DND-41 (cell line): ENCODE results near the gene ZNF689.
"Not testable (repeated sequence)": the region's sequence is repeated elsewhere in the genome, so short reads cannot be mapped to it uniquely, and the experiment has no call there.

Experiments used
- ATAC-seq: fragments of 200-7000 bp; cut with Tn5 transposase; 3 replicates; pipeline ENCODE4 v1.9.1; 2021; ENCODE audit warnings: low read depth; ENCODE audit not compliant: insufficient read depth
- DNase-seq: peaks from one replicate; pipeline ENCODE4 v3.0.0-alpha.2; 2020
- H2AFZ ChIP-seq: 2 replicates; pipeline ENCODE4 v1.6.0; 2012; ENCODE audit warnings: low read depth, low read length
- H3K27ac ChIP-seq: 2 replicates; pipeline ENCODE4 v1.5.1; 2012; ENCODE audit warnings: low read length, inconsistent platforms
- H3K27me3 ChIP-seq: fragments of 200-600 bp; sonication (generic); 2 replicates; pipeline ENCODE4 v1.6.0; 2012; ENCODE audit warnings: low read length, mild to moderate bottlenecking, inconsistent platforms; ENCODE audit not compliant: insufficient read depth, poor library complexity
- H3K36me3 ChIP-seq: 2 replicates; pipeline ENCODE4 v1.5.1; 2012; ENCODE audit warnings: low read length, inconsistent platforms; ENCODE audit not compliant: insufficient read depth
- H3K4me1 ChIP-seq: 2 replicates; pipeline ENCODE4 v1.5.1; 2012; ENCODE audit warnings: mild to moderate bottlenecking, low read length; ENCODE audit not compliant: insufficient read depth
- H3K4me2 ChIP-seq: 2 replicates; pipeline ENCODE4 v1.6.0; 2012; ENCODE audit warnings: mild to moderate bottlenecking, moderate library complexity, low read length, inconsistent platforms; ENCODE audit not compliant: insufficient read depth
- H3K4me3 ChIP-seq, 2 experiments: fragments of 200-600 bp in 1 of 2; shearing (Covaris generic) in 1 of 2; 2 replicates each; pipeline ENCODE4 v1.5.1; 2012 to 2016; ENCODE audit warnings: inconsistent platforms in 2 of 2, low read length in 2 of 2, mild to moderate bottlenecking in 2 of 2, low read depth in 1 of 2, moderate library complexity in 1 of 2
- H3K79me2 ChIP-seq: 2 replicates; pipeline ENCODE4 v1.6.0; 2012; ENCODE audit warnings: low read length, inconsistent platforms; ENCODE audit not compliant: insufficient read depth
- H3K9ac ChIP-seq: 2 replicates; pipeline ENCODE4 v1.6.0; 2012; ENCODE audit warnings: low read depth, mild to moderate bottlenecking, inconsistent platforms, low read length, moderate library complexity
- H3K9me3 ChIP-seq: 2 replicates; pipeline ENCODE4 v1.5.1; 2012; ENCODE audit warnings: low read length, moderate library complexity, mild to moderate bottlenecking, inconsistent platforms; ENCODE audit not compliant: insufficient read depth, severe bottlenecking
- H4K20me1 ChIP-seq: 2 replicates; pipeline ENCODE4 v1.6.0; 2012; ENCODE audit warnings: low read length; ENCODE audit not compliant: insufficient read depth
- CTCF ChIP-seq: IDR thresholded peaks from 2 replicates; pipeline ENCODE4 v1.5.1; 2012; ENCODE audit warnings: borderline replicate concordance, low read length, moderate library complexity, mild to moderate bottlenecking; ENCODE audit not compliant: poor library complexity, severe bottlenecking; ENCODE audit errors: extremely low read depth
- EZH2 ChIP-seq: IDR thresholded peaks from 3 replicates; pipeline ENCODE4 v1.6.1; 2012; ENCODE audit warnings: borderline replicate concordance, low read depth, mild to moderate bottlenecking, moderate library complexity, low read length, inconsistent platforms; ENCODE audit not compliant: severe bottlenecking

Gene ZNF689

GRCh38 chr16:30592871-30593270 is 17.3 kb downstream of the ZNF689 start:
- H2AFZ ChIP-seq, result no peak overlapping the region
- H3K4me3 ChIP-seq, result no peak overlapping the region
- no peak for TF ChIP-seq EZH2
- TF ChIP-seq CTCF, result no peak
- H3K27me3 ChIP-seq, result no peaks in the 10 kb centered on the region
- no peak overlapping the region for H3K4me2 ChIP-seq
- ATAC-seq (no peak), DNase-seq (no peak)
- H3K27ac ChIP-seq, result no peak overlapping the region
- H3K9ac ChIP-seq, result no peak overlapping the region
- no peaks in the 10 kb centered on the region for H4K20me1 ChIP-seq
- H3K4me1 ChIP-seq, result peaks cover 2% of the 10 kb centered on the region
- H3K79me2 ChIP-seq, result peaks cover 4% of the 10 kb centered on the region
- H3K36me3 ChIP-seq, result peaks cover 8% of the 10 kb centered on the region
- no peaks in the 10 kb centered on the region for H3K9me3 ChIP-seq

DNA sequence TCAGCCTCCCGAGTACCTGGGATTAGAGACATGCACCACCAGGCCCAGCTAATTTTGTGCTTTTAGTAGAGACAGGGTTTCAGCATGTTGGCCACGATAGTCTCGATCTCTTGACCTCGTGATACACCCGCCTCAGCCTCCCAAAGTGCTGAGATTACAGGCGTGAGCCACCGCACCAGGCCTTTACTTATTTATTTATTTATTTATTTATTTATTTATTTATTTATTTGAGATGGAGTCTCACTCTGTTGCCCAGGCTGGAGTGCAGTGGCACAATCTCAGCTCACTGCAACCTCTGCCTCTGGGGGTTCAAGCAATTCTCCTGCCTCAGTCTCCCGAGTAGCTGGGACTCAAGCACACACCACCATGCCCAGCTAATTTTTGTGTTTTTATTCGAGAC is 19.3 kb downstream of the ZNF689 start:
- peaks cover 18% of the 10 kb centered on the region for H3K4me1 ChIP-seq
- ATAC-seq, H3K4me3 ChIP-seq, H3K9ac ChIP-seq, H2AFZ ChIP-seq, DNase-seq, H3K27me3 ChIP-seq, H3K4me2 ChIP-seq, H3K27ac ChIP-seq, H4K20me1 ChIP-seq, H3K9me3 ChIP-seq: not testable (repeated sequence)
- peaks cover 23% of the 10 kb centered on the region for H3K79me2 ChIP-seq
- H3K36me3 ChIP-seq, result peaks cover 20% of the 10 kb centered on the region

GRCh38 chr16:30589582-30589981 is 20.6 kb downstream of the ZNF689 start:
- not testable (repeated sequence) for H4K20me1 ChIP-seq, H3K27me3 ChIP-seq, H3K9ac ChIP-seq, H3K27ac ChIP-seq, H3K4me2 ChIP-seq, DNase-seq, ATAC-seq, H3K4me3 ChIP-seq, H2AFZ ChIP-seq, H3K9me3 ChIP-seq
- peaks cover 27% of the 10 kb centered on the region for H3K4me1 ChIP-seq
- peaks cover 35% of the 10 kb centered on the region for H3K79me2 ChIP-seq
- peaks cover 17% of the 10 kb centered on the region for H3K36me3 ChIP-seq

GRCh38 chr16:30588651-30589050 is 21.5 kb downstream of the ZNF689 start:
- TF ChIP-seq EZH2 (no peak), CTCF (no peak)
- Histone ChIP-seq H3K4me3 (no peak overlapping the region), H2AFZ (no peak overlapping the region), H3K79me2 (peaks cover 43% of the 10 kb centered on the region), H3K27ac (no peak overlapping the region), H3K36me3 (peaks cover 21% of the 10 kb centered on the region), H3K9ac (no peak overlapping the region), H4K20me1 (no peaks in the 10 kb centered on the region), H3K4me2 (no peak overlapping the region), H3K4me1 (peaks cover 37% of the 10 kb centered on the region), H3K27me3 (no peaks in the 10 kb centered on the region), H3K9me3 (no peaks in the 10 kb centered on the region)
- no peak for DNase-seq
- no peak for ATAC-seq
